CD4-positive, alpha-beta T cell (primary cell): ENCODE data around the gene THBS4. TPM values are rescaled to one million over a fixed set of nuclear protein-coding genes. Genes with fewer than 3 reads are reported as not detected.

ENCODE experiments used
- ATAC-seq: fragments of 200-7000 bp; cut with Tn5 transposase; one replicate; pipeline ENCODE4 v1.10.0; 2022; ENCODE audit warnings: mild to moderate bottlenecking; ENCODE audit not compliant: poor library complexity
- CTCF ChIA-PET: fragments of 350-600 bp; sonication (Branson Sonifier 250); formaldehyde crosslinking; loops from one replicate; lab custom pipeline; 2021; ENCODE audit warnings: antibody characterized with exemption, inconsistent platforms; lab: Charles Lee
- POLR2A ChIA-PET: fragments of 350-600 bp; sonication (Branson Sonifier 250); formaldehyde crosslinking; loops from one replicate; lab custom pipeline; 2021; ENCODE audit warnings: antibody characterized with exemption, inconsistent platforms; lab: Charles Lee
- DNase-seq, 14 experiments: peaks; one replicate each; pipeline ENCODE4 v3.0.0-alpha.2; 2013 to 2020; ENCODE audit warnings: mixed read lengths in 2 of 14
- H3K27ac ChIP-seq, 2 donors: one replicate each; pipeline versions ENCODE4 v1.5.1 to v1.7.0; 2013; ENCODE audit warnings: low read length in 2 of 2, low read depth in 1 of 2, mild to moderate bottlenecking in 1 of 2
- H3K27me3 ChIP-seq, 2 experiments: 1 replicate in 1 of 2; 2 replicates in 1 of 2; pipeline versions ENCODE4 v1.6.1 to v1.7.0; 2013; ENCODE audit warnings: low read length in 2 of 2, control low read depth in 1 of 2, mild to moderate bottlenecking in 1 of 2, moderate library complexity in 1 of 2; ENCODE audit not compliant: insufficient read depth in 2 of 2, control insufficient read depth in 1 of 2
- H3K36me3 ChIP-seq: one replicate; pipeline ENCODE4 v1.6.1; 2013; ENCODE audit warnings: low read length, control low read depth; ENCODE audit not compliant: insufficient read depth
- H3K4me1 ChIP-seq: one replicate; pipeline ENCODE4 v1.6.1; 2013; ENCODE audit warnings: low read length, control low read depth; ENCODE audit not compliant: insufficient read depth
- H3K4me3 ChIP-seq: one replicate; pipeline ENCODE4 v1.5.1; 2013; ENCODE audit warnings: mild to moderate bottlenecking, low read length, moderate library complexity
- H3K9me3 ChIP-seq, 2 experiments: 1 replicate in 1 of 2; 2 replicates in 1 of 2; pipeline versions ENCODE4 v1.6.1 to v1.7.0; 2013; ENCODE audit warnings: low read length in 2 of 2, mild to moderate bottlenecking in 2 of 2, control low read depth in 1 of 2, moderate library complexity in 1 of 2; ENCODE audit not compliant: control insufficient read depth in 1 of 2, insufficient read depth in 1 of 2
- H3K27ac Mint-ChIP-seq: one replicate; pipeline ENCODE4 v1.8.0; 2020; ENCODE audit warnings: mixed read lengths
- H3K27me3 Mint-ChIP-seq: one replicate; pipeline ENCODE4 v1.8.0; 2021; ENCODE audit warnings: mixed read lengths
- H3K36me3 Mint-ChIP-seq: one replicate; pipeline ENCODE4 v1.8.0; 2021; ENCODE audit warnings: low read depth, mixed read lengths
- H3K4me1 Mint-ChIP-seq: one replicate; pipeline ENCODE4 v1.8.0; 2021; ENCODE audit warnings: low read depth, mixed read lengths
- H3K4me3 Mint-ChIP-seq: one replicate; pipeline ENCODE4 v1.8.0; 2020; ENCODE audit warnings: mild to moderate bottlenecking, mixed read lengths
- H3K9me3 Mint-ChIP-seq: one replicate; pipeline ENCODE4 v1.8.0; 2020; ENCODE audit warnings: mixed read lengths
- CTCF ChIP-seq: fragments of 200-600 bp; IDR thresholded peaks from one replicate; pipeline ENCODE4 v1.8.0; 2022; ENCODE audit warnings: antibody characterized with exemption, mild to moderate bottlenecking
- intact Hi-C, 2 experiments: fragments of 100-400 bp; cut with DNase I in 1 of 2; cut with micrococcal nuclease in 1 of 2; formaldehyde crosslinking; loops; one replicate each; pipeline versions ENCODE4 v1.15.1 to v1.9.0; 2023 to 2025; cut with DNase I, micrococcal nuclease
- total RNA-seq, 174 experiments: library from RNA in 2 of 174; stranded (reverse) in 2 of 174; gene quantifications; one replicate each; pipeline ENCODE4 v1.2.3 and lab custom pipeline; 2021 to 2026

THBS4 gene
- total RNA-seq, 2 experiments from 2014 or later = 0.47 to 0.85 TPM

DNA sequence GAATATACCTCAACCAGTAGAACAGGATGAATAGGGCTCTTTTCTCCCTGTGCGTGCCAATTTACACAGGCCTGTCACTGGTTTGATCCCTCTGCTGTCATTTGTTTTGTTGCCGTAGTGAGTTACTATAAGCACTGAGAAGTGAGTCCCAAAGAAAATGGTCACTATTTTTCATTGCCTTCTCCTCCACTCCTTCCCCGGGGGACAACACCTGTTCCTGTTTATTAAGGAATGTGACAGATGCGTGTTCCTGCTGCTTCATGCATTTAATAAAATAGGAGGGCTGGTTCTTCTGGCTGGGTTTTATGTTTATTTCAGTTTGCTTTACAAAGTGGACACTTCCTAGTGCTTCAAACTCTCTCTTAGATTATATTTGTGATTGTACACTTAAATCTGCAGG lies 6.4 kb downstream of the THBS4 start:
- Mint-ChIP-seq H3K9me3 (no peaks in the 10 kb centered on the region), H3K27me3 (peaks cover 83% of the 10 kb centered on the region), H3K4me1 (no peaks in the 10 kb centered on the region), H3K4me3 (no peak overlapping the region), H3K36me3 (no peaks in the 10 kb centered on the region), H3K27ac (no peak overlapping the region)
- H3K36me3 ChIP-seq = no peaks in the 10 kb centered on the region
- no peaks in the 10 kb centered on the region for H3K9me3 ChIP-seq
- DNase-seq = no peak
- no peak overlapping the region for H3K4me3 ChIP-seq
- no peaks in the 10 kb centered on the region for H3K4me1 ChIP-seq
- no peak for ATAC-seq
- intact Hi-C loops = no loop called here
- no peak for TF ChIP-seq CTCF
- peaks cover 9 to 27% of the 10 kb centered on the region in 2 experiments for H3K27me3 ChIP-seq
- CTCF ChIA-PET = no interaction called here
- no peak overlapping the region for H3K27ac ChIP-seq
- POLR2A ChIA-PET = no interaction called here

DNA sequence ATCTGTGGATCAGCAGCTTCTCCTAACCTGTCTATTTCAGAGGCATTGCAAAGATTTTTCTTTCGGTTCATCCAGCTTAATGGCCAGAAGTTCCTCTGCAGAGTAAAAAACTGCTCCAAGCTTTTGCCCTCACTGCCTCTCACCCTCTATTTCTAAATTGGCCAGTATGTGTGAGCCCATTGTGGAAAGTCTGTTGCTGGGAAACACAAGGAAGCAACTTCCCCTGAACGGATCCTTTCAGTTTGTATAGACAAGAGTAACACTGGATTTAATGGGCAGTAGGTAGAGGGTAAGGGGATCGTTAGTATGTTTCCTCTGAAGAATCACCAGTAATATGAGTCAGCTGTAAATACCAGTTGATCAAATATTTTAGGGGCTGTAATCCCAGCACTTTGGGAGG lies 7.2 kb downstream of the THBS4 start:
- peaks cover 6 to 19% of the 10 kb centered on the region in 2 experiments for H3K27me3 ChIP-seq
- intact Hi-C loops = no loop called here
- H3K36me3 ChIP-seq = no peaks in the 10 kb centered on the region
- no peak for ATAC-seq
- Mint-ChIP-seq H3K4me3 (no peak overlapping the region), H3K9me3 (no peaks in the 10 kb centered on the region), H3K27me3 (peaks cover 83% of the 10 kb centered on the region), H3K27ac (no peak overlapping the region), H3K4me1 (no peaks in the 10 kb centered on the region), H3K36me3 (no peaks in the 10 kb centered on the region)
- no peak overlapping the region for H3K27ac ChIP-seq
- POLR2A ChIA-PET = no interaction called here
- H3K9me3 ChIP-seq = no peaks in the 10 kb centered on the region
- no peaks in the 10 kb centered on the region for H3K4me1 ChIP-seq
- DNase-seq = no peak
- H3K4me3 ChIP-seq = no peak overlapping the region
- no peak for TF ChIP-seq CTCF
- CTCF ChIA-PET = no interaction called here

DNA sequence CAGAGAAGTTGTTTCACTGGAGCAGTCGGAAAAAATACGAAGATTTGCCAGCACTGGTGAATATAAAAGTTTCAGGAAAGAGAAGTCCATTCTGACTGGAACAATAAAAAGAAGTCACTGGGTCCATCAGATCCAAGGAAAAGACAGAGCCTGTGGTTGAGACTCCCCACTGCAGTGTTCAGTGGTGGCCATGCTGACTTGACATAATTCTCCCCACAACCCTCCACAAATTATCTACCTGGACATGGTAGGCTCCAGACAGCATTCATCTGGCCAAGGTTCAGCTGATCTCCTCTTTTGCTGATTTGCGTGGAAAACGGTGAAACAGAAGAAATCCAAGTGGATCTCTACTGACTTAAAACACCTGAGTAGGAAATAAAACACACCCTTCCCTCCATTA lies 8.0 kb downstream of the THBS4 start:
- ChIA-PET POLR2A (no interaction called here), CTCF (no interaction called here)
- DNase-seq (no peak), ATAC-seq (no peak)
- H3K4me1 ChIP-seq = no peaks in the 10 kb centered on the region
- Mint-ChIP-seq H3K27me3 (peaks cover 74% of the 10 kb centered on the region), H3K36me3 (no peaks in the 10 kb centered on the region), H3K4me3 (no peak overlapping the region), H3K9me3 (no peaks in the 10 kb centered on the region), H3K4me1 (no peaks in the 10 kb centered on the region), H3K27ac (no peak overlapping the region)
- H3K27ac ChIP-seq = no peak overlapping the region
- TF ChIP-seq CTCF = no peak
- H3K27me3 ChIP-seq = peaks cover 6 to 13% of the 10 kb centered on the region in 2 experiments
- H3K4me3 ChIP-seq = no peak overlapping the region
- intact Hi-C loops = no loop called here
- H3K36me3 ChIP-seq = no peaks in the 10 kb centered on the region
- H3K9me3 ChIP-seq = no peaks in the 10 kb centered on the region
